ENCODE results near the gene YWHAQ. TPM values are rescaled to one million over a fixed set of nuclear protein-coding genes. Genes with fewer than 3 reads are reported as not detected.
A peak's percentile ranks its signal among the peaks of the same experiment; 100 is the strongest.

YWHAQ gene
- total RNA-seq, 4 donors from 2014 or later = 160 to 222 (median 168) TPM

- DNase-seq (ENCODE audit: low spot score) (peak; percentile 50), ATAC-seq (ENCODE audit: low FRiP score) (peak; percentile 94)
- no peak for TF ChIP-seq CTCF (IDR thresholded peaks at IDR 0.05)
Measured at GRCh38 chr2:9565436-9566153, 65.2 kb downstream of the YWHAQ start.

GRCh38 chr2:9560628-9561027 lies 70.2 kb downstream of the YWHAQ start:
- DNase-seq (ENCODE audit: low spot score) = no peak
- ATAC-seq (ENCODE audit: low FRiP score) = no peak
- TF ChIP-seq CTCF (IDR thresholded peaks at IDR 0.05) = no peak

GRCh38 chr2:9558948-9559381 lies 71.8 kb downstream of the YWHAQ start:
- ATAC-seq (ENCODE audit: low FRiP score) (peak; percentile 37), DNase-seq (ENCODE audit: low spot score) (no peak)
- no peak for TF ChIP-seq CTCF (IDR thresholded peaks at IDR 0.05)

- no peak for TF ChIP-seq CTCF (IDR thresholded peaks at IDR 0.05)
- ATAC-seq (ENCODE audit: low FRiP score) = peak; percentile 47
- DNase-seq (ENCODE audit: low spot score) = no peak
Measured at GRCh38 chr2:9556121-9556743, 74.6 kb downstream of the YWHAQ start.

GRCh38 chr2:9555297-9556120 lies 75.3 kb downstream of the YWHAQ start, which contains the start of gene ADAM17:
Gene ADAM17, minus strand, starts transcription at chr2:9555830. Its CDS starts 225 bp downstream, at chr2:9555605.
- peak; percentile 85 for DNase-seq (ENCODE audit: low spot score)

GRCh38 chr2:9554921-9555296 lies 75.9 kb downstream of the YWHAQ start:
- DNase-seq (ENCODE audit: low spot score) (no peak), ATAC-seq (ENCODE audit: low FRiP score) (no peak)
- TF ChIP-seq CTCF (IDR thresholded peaks at IDR 0.05) = no peak

More at GRCh38 chr2:9555297-9556120, 75.3 kb downstream of the YWHAQ start, which contains the start of gene ADAM17:
- TF ChIP-seq CTCF (IDR thresholded peaks at IDR 0.05) = no peak
- peak; percentile 96 for ATAC-seq (ENCODE audit: low FRiP score)

Measured in omental fat pad (tissue), 4 donors.